Measurements from ENCODE around the gene NANOS1.

The NANOS1 gene

GRCh38 chr10:118985576-118985975 lies 43.9 kb upstream of the NANOS1 start:
- no peak for TF ChIP-seq CTCF (IDR thresholded peaks at IDR 0.05; ENCODE audit: low read depth, low read length, missing control alignments)
- DNase-seq (ENCODE audit: extremely low read depth, low read depth) = no peak
- no peak overlapping the region for H3K4me3 ChIP-seq (replicated peaks; ENCODE audit: low read depth, low read length)

- no peak overlapping the region for H3K4me3 ChIP-seq (replicated peaks; ENCODE audit: low read depth, low read length)
- no peak for DNase-seq (ENCODE audit: extremely low read depth, low read depth)
- no peak for TF ChIP-seq CTCF (IDR thresholded peaks at IDR 0.05; ENCODE audit: low read depth, low read length, missing control alignments)
These were observed 42.4 kb upstream of the NANOS1 start for GRCh38 chr10:118986815-118987790.

GRCh38 chr10:118990326-118990725 lies 39.2 kb upstream of the NANOS1 start:
- no peak for TF ChIP-seq CTCF (IDR thresholded peaks at IDR 0.05; ENCODE audit: low read depth, low read length, missing control alignments)
- H3K4me3 ChIP-seq (replicated peaks; ENCODE audit: low read depth, low read length) = no peak overlapping the region
- DNase-seq (ENCODE audit: extremely low read depth, low read depth) = no peak

DNA sequence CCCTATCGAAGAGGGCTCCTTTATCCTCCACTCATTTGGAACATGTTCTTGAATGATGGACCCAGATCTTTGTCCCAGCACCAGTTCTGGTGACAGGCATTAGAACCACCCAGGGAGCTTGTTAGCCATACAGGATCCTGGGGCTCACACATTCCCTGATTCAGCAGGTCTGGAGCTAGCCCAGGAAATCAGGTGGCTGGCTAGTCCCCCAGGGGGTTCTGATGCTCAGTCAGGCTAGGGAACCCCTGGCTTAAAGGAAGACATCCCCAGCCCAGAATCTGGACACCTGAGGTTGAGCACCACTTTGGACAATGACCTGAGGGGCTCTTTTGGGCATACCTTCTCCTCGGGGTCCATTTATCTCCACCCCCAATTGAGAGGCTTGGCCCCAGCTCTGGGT lies 37.0 kb upstream of the NANOS1 start:
- no peak overlapping the region for H3K4me3 ChIP-seq (replicated peaks; ENCODE audit: low read depth, low read length)
- no peak for DNase-seq (ENCODE audit: extremely low read depth, low read depth)
- TF ChIP-seq CTCF (IDR thresholded peaks at IDR 0.05; ENCODE audit: low read depth, low read length, missing control alignments) = no peak

- no peak for DNase-seq (ENCODE audit: extremely low read depth, low read depth)
- H3K4me3 ChIP-seq (replicated peaks; ENCODE audit: low read depth, low read length) = no peak overlapping the region
- no peak for TF ChIP-seq CTCF (IDR thresholded peaks at IDR 0.05; ENCODE audit: low read depth, low read length, missing control alignments)
These were observed 36.3 kb upstream of the NANOS1 start for GRCh38 chr10:118993214-118993613.

- TF ChIP-seq CTCF (IDR thresholded peaks at IDR 0.05; ENCODE audit: low read depth, low read length, missing control alignments) = no peak
- H3K4me3 ChIP-seq (replicated peaks; ENCODE audit: low read depth, low read length) = no peak overlapping the region
- no peak for DNase-seq (ENCODE audit: extremely low read depth, low read depth)
These were observed 35.2 kb upstream of the NANOS1 start for GRCh38 chr10:118994321-118994720.

Measured in HFF-Myc (cell line).